Activated T-helper 2 cell treated with anti-CD3 and anti-CD28 coated beads, Interferon-gamma antibody, Interleukin-2, Interleukin-4, amounts not matched to agents 10 μg/mL and 5 μg/mL and 100 μg/mL, durations not matched to agents 14 hours and 24 hours and 36 hours (primary cell): ENCODE measurements around the gene HSD17B8. TPM values are rescaled to one million over a fixed set of nuclear protein-coding genes. Genes with fewer than 3 reads are reported as not detected.
A peak's percentile ranks its signal among the peaks of the same experiment; 100 is the strongest.

Experiments used
- DNase-seq: peaks from one replicate; pipeline ENCODE4 v3.0.0; 2021; ENCODE audit warnings: low spot score
- H3K27ac Mint-ChIP-seq: one replicate; pipeline ENCODE4 v1.8.0; 2021; ENCODE audit warnings: mixed read lengths
- H3K27me3 Mint-ChIP-seq: one replicate; pipeline ENCODE4 v1.8.0; 2021; ENCODE audit warnings: low read depth, mixed read lengths
- H3K36me3 Mint-ChIP-seq: one replicate; pipeline ENCODE4 v1.8.0; 2021; ENCODE audit warnings: low read depth, mixed read lengths
- H3K4me1 Mint-ChIP-seq: one replicate; pipeline ENCODE4 v1.8.0; 2021; ENCODE audit warnings: low read depth, mixed read lengths
- H3K4me3 Mint-ChIP-seq: one replicate; pipeline ENCODE4 v1.8.0; 2021; ENCODE audit warnings: low read depth, mild to moderate bottlenecking, moderate library complexity, mixed read lengths
- H3K9me3 Mint-ChIP-seq: one replicate; pipeline ENCODE4 v1.8.0; 2021; ENCODE audit warnings: mixed read lengths
- intact Hi-C: fragments of 100-400 bp; cut with micrococcal nuclease; formaldehyde crosslinking; loops from one replicate; pipeline ENCODE4 v1.15.1; 2023
- total RNA-seq: library from RNA; stranded (reverse); gene quantifications from 2 replicates; pipeline ENCODE4 v1.2.3, GENCODE V29; 2022

The HSD17B8 gene
- total RNA-seq, 1 donor from 2014 or later = 14.7 TPM

DNA sequence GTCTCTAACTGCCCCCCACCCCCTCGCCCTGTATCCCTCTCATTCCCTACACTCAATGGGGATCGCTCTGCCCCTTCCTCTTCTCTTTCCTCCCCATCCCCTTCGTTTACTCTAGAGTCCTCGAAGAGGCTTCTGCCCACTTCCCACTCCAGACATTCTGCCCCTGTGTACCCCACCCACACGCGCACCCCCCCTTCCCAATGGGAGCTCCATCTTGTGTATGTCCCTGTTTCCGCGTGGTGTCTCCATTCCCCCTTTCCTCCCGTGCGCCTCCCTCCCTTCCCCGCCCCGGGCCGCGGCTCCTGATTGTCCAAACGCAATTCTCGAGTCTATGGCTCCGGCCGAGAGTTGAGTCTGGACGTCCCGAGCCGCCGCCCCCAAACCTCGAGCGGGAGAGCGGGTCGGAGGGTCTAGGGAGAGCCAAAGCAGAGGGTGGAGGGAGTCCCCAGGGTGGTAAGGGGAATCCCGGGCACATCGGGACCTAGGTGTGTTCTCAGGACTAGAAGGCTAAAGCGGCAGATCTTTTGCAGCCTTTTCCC lies 3.2 kb downstream of the HSD17B8 start:
- peaks cover 7% of the 10 kb centered on the region for H3K27me3 Mint-ChIP-seq
- intact Hi-C loops = loop anchor here (5.0 to 10.0 kb wide), 2 partner anchors 185 to 363 kb away; partner anchors contain the start of genes KIFC1 and PSMB8
- peaks cover 49% of the 10 kb centered on the region for H3K4me1 Mint-ChIP-seq
- H3K4me3 Mint-ChIP-seq = peak overlapping the region; percentile 88
- H3K27ac Mint-ChIP-seq = peak overlapping the region; percentile 92
- H3K36me3 Mint-ChIP-seq = peaks cover 48% of the 10 kb centered on the region
- no peak for DNase-seq
- no peaks in the 10 kb centered on the region for H3K9me3 Mint-ChIP-seq

DNA sequence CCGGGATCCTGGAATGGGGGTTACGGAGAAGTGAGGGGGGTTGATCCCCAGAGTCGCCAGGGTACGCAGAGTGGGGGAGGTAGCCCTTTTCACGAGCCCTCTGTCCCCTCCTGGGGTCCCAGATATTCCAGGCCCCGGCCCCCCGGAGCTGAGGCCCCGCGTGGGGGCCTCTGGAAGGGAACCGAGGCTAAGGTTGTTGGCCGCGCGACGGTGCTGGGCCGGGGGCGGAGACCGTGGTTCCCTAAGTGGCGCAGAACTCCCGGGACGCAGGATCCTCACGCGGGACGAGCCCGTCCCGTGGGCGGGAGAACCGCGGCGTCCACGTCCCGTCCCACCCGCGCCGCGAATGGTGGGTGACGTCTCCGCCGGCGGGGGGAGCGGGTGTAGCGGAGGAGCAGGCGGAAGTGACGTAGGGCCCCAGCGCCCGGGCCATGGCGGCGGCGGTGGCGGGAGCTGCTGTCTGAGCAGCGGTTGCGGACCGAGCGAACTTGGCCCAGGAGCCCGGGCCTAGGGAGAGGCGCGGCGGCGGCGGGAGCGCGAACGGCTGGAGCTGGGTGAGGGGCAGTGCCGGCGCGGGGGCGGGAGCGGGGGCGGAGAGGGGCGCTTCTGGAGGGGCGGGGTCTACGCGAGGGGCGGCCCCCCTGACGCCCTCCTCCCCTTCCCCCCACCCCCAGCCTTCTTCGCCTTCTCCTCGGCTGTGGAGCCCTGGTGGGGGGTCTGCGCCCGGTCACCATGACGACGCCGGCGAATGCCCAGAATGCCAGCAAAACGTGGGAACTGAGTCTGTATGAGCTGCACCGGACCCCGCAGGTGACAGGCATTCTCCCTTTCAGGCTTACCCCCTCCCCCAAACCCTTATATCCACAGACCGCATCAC lies 3.9 kb downstream of the HSD17B8 start, which contains the start of gene RING1:
Gene RING1 (plus strand): TSS at position 410 of the 877 bp plus-strand sequence. CDS start 323 bp downstream, at position 733.
- peak within 1 kb of the TSS; percentile 88 for H3K4me3 Mint-ChIP-seq
- H3K4me1 Mint-ChIP-seq = peaks cover 48% of the 10 kb centered on the region
- peak; percentile 81 for DNase-seq
- H3K9me3 Mint-ChIP-seq = no peaks in the 10 kb centered on the region
- peaks cover 14% of the 10 kb centered on the region for H3K27me3 Mint-ChIP-seq
- peaks cover 47% of the 10 kb centered on the region for H3K36me3 Mint-ChIP-seq
- intact Hi-C loops = loop anchor here (5.0 to 10.0 kb wide), 2 partner anchors 184 to 364 kb away; partner anchors contain the start of genes KIFC1 and PSMB8
- peak within 1 kb of the TSS; percentile 92 for H3K27ac Mint-ChIP-seq

DNA sequence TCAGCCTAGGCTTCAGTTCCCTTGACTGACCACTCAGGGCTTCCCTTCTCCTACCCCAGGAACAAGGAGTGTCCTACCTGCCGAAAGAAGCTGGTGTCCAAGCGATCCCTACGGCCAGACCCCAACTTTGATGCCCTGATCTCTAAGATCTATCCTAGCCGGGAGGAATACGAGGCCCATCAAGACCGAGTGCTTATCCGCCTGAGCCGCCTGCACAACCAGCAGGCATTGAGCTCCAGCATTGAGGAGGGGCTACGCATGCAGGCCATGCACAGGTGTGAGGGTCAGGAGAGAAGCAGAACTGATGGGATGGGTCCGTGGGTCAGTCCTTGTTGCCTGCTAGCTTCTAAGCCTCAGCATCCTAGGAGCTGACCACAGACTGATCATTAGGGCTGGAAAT lies 5.4 kb downstream of the HSD17B8 start:
- no peak for DNase-seq

DNA sequence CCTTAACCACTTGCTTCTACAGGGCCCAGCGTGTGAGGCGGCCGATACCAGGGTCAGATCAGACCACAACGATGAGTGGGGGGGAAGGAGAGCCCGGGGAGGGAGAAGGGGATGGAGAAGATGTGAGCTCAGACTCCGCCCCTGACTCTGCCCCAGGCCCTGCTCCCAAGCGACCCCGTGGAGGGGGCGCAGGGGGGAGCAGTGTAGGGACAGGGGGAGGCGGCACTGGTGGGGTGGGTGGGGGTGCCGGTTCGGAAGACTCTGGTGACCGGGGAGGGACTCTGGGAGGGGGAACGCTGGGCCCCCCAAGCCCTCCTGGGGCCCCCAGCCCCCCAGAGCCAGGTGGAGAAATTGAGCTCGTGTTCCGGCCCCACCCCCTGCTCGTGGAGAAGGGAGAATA lies 6.7 kb downstream of the HSD17B8 start:
- no peaks in the 10 kb centered on the region for H3K9me3 Mint-ChIP-seq

More for the DNA sequence above, 5.4 kb downstream of the HSD17B8 start:
- Mint-ChIP-seq H3K27ac (no peak overlapping the region), H3K27me3 (peaks cover 27% of the 10 kb centered on the region), H3K9me3 (no peaks in the 10 kb centered on the region), H3K4me3 (peak overlapping the region; percentile 88), H3K36me3 (peaks cover 41% of the 10 kb centered on the region), H3K4me1 (peaks cover 47% of the 10 kb centered on the region)
- intact Hi-C loops = loop anchor here (5.0 to 10.0 kb wide), 2 partner anchors 182 to 365 kb away; partner anchors contain the start of genes KIFC1 and PSMB8

DNA sequence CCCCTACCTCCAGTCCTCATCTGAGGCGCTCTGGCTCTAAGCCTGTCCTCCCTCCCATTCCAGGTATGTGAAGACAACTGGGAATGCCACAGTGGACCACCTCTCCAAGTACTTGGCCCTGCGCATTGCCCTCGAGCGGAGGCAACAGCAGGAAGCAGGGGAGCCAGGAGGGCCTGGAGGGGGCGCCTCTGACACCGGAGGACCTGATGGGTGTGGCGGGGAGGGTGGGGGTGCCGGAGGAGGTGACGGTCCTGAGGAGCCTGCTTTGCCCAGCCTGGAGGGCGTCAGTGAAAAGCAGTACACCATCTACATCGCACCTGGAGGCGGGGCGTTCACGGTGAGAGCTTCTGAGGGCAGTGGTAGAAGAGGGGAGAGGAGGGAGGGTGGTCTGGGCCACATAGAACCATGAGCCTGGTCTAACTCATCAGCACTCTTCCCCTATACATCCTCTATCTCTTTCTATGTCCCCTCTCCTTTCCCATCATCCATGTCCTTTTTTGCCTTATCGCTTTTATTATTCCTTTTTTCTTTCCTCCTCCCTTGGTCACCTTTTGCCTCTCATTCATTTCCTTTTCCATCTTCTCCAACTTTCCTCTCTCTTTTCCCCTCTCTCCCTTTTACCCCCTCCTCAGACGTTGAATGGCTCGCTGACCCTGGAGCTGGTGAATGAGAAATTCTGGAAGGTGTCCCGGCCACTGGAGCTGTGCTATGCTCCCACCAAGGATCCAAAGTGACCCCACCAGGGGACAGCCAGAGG lies 7.4 kb downstream of the HSD17B8 start:
- no peak for DNase-seq
- no peak overlapping the region for H3K4me3 Mint-ChIP-seq

More for the DNA sequence above, 6.7 kb downstream of the HSD17B8 start:
- no peak overlapping the region for H3K27ac Mint-ChIP-seq
- H3K36me3 Mint-ChIP-seq = peaks cover 41% of the 10 kb centered on the region
- peaks cover 35% of the 10 kb centered on the region for H3K4me1 Mint-ChIP-seq
- no peak overlapping the region for H3K4me3 Mint-ChIP-seq
- intact Hi-C loops = no loop called here
- H3K27me3 Mint-ChIP-seq = peaks cover 30% of the 10 kb centered on the region
- DNase-seq = no peak

DNA sequence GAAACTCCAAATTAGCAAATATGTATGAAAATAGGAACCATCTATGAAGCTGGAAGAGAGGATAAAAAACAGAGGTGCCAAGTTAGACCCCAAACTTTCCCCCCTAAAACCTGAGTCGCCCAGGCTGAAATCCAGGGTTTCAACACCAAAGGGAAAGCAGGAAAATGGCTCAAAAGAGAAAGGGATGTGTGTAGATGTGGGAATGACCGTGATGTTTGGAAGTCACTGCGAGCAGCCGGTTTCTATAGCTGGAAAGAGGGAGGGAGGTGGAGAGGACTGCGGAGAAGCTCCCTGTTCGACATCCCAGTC lies 8.4 kb downstream of the HSD17B8 start:
- intact Hi-C loops = no loop called here
- Mint-ChIP-seq H3K4me1 (peaks cover 26% of the 10 kb centered on the region), H3K27ac (no peak overlapping the region), H3K4me3 (no peak overlapping the region), H3K9me3 (no peaks in the 10 kb centered on the region), H3K27me3 (peaks cover 31% of the 10 kb centered on the region), H3K36me3 (peaks cover 41% of the 10 kb centered on the region)
- no peak for DNase-seq

More for the DNA sequence above, 7.4 kb downstream of the HSD17B8 start:
- Mint-ChIP-seq H3K27ac (peak overlapping the region; percentile 4), H3K4me1 (peaks cover 29% of the 10 kb centered on the region), H3K27me3 (peaks cover 30% of the 10 kb centered on the region), H3K36me3 (peaks cover 41% of the 10 kb centered on the region), H3K9me3 (no peaks in the 10 kb centered on the region)
- intact Hi-C loops = no loop called here

DNA sequence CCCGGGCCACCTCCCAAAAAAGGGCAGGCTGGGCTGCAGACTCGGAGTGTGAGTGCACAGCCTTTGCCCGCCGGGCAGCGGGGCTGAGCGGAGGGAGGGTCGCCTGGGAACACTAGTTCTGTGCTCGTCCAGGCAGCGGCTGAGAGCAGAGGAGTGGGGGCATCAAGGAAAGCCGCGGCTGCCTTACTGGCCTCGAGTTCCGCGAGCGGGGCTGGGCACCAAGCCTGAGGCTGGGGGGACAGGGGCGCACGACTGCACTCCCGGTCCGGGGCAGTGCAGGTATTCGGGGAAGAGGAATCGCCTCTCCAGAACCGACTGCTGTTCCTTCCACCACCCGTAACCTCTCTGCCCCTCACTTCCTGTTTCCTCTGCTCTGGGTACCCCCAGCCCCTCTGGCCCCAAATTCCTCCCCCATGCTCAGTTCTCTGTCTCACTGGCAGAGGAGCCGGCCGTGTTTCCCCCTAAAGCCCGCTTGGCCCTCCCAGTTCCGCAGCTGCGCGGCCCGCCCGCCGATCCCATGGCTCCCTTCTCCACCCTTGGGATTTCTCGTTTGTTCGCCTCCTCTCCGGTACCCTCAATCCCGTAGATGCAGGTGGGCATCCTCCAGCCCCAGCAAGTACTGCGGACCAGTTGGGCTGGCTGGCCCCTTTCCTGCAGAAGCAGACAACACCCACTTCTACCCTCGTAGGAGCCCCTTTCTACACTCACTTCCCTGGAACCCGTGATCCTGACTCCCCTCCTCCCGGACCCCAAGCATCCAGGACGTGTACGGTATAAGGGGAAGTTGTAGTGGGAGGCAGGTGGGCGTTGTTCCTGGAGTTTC lies 8.9 kb downstream of the HSD17B8 start:
- intact Hi-C loops = no loop called here

DNA sequence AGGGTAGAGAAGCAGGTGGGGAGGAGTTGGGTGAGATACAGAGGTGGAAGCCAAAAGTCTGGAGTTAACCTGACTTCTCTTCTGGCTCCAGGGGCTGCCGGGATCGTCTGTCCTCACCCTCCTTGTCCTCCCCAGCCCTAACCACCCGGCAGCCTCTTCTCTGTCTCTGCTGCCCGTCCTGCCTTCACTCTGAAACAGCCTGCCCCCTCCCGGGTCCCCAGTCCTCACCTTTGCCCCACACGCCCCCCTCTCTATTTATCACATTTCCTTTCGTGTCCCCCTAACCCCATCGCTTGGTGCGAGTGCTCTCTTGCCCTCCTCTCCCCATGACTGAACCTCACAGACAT lies 9.5 kb downstream of the HSD17B8 start:
- Mint-ChIP-seq H3K27me3 (peaks cover 36% of the 10 kb centered on the region), H3K27ac (no peak overlapping the region), H3K36me3 (peaks cover 41% of the 10 kb centered on the region), H3K4me3 (no peak overlapping the region), H3K4me1 (peaks cover 24% of the 10 kb centered on the region), H3K9me3 (no peaks in the 10 kb centered on the region)
- intact Hi-C loops = no loop called here
- no peak for DNase-seq

More for the DNA sequence above, 8.9 kb downstream of the HSD17B8 start:
- Mint-ChIP-seq H3K4me3 (peak overlapping the region; percentile 34), H3K9me3 (no peaks in the 10 kb centered on the region), H3K36me3 (peaks cover 41% of the 10 kb centered on the region), H3K27me3 (peaks cover 35% of the 10 kb centered on the region), H3K27ac (no peak overlapping the region), H3K4me1 (peaks cover 26% of the 10 kb centered on the region)
- DNase-seq = no peak

DNA sequence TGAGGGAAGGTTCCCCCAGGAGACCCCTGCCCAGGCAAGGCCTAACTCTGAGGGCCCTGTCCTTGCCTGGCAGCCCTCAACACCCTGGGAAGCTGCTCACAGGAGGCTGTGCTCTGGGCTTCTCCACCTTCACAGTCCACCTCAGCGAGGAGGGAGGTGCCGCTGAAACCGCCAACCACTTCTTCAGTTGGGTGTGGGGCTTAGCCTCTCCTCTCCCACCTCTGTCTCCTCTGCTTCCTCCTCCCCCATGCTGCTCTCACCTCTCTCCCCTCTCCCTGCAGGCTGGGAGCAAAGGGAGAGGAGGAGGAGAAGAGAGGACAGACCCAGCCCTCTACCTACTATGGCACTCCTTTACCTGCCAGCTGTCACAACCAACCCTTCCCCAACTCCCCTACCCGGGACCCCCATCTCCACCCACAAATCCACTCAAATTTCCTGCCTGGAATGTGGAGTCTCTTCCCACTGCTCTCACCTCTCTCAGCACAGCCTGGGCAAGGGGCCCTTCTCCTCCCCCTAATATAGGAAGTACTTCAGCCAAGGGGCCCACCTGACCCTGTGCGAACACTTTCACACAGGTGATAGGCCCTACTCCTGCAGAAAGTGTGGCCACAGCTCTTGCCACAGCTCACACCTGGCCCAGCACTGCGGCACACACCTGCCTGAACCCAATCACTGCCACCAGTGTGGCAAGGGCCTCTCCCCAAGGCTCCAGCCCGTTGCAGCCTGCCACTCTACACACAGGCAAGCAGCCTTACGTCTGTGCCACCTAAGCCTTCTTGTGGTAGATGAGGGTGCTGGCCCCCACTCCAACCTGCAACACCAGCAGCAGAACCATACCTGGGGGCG lies 11.0 kb downstream of the HSD17B8 start:
- peaks cover 16% of the 10 kb centered on the region for H3K4me1 Mint-ChIP-seq
- H3K27me3 Mint-ChIP-seq = peaks cover 38% of the 10 kb centered on the region
- H3K9me3 Mint-ChIP-seq = no peaks in the 10 kb centered on the region
- peaks cover 28% of the 10 kb centered on the region for H3K36me3 Mint-ChIP-seq
- H3K4me3 Mint-ChIP-seq = no peak overlapping the region
- DNase-seq = no peak
- no peak overlapping the region for H3K27ac Mint-ChIP-seq
- intact Hi-C loops = no loop called here

DNA sequence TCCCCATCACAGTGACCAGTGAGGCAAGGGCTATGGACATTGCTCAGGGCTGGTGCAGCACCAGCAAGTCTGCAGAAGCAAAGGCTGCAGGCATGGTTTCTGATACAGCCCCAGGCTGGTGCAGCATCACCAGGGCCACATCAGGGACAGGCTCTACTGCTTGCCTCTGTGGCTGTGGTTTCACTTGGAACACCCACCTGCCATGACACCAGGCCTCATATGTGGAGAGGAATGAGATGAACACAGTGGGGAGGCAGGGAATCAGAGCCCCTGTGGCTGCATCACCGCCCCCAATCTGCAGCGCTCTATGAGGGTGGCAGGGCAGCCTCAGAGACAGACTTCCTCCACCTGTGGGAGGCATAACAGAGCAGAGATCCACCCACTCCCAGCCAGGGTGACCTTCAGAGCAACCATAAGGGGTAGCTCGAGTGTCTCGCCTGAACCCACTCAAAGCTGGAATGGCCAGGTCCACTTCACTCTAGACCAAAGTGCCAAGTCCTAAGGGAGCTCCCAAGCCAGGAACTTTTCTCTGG lies 11.7 kb downstream of the HSD17B8 start:
- Mint-ChIP-seq H3K4me3 (no peak overlapping the region), H3K4me1 (peaks cover 16% of the 10 kb centered on the region), H3K36me3 (peaks cover 22% of the 10 kb centered on the region), H3K9me3 (no peaks in the 10 kb centered on the region), H3K27ac (no peak overlapping the region), H3K27me3 (peaks cover 40% of the 10 kb centered on the region)
- intact Hi-C loops = no loop called here
- DNase-seq = no peak

DNA sequence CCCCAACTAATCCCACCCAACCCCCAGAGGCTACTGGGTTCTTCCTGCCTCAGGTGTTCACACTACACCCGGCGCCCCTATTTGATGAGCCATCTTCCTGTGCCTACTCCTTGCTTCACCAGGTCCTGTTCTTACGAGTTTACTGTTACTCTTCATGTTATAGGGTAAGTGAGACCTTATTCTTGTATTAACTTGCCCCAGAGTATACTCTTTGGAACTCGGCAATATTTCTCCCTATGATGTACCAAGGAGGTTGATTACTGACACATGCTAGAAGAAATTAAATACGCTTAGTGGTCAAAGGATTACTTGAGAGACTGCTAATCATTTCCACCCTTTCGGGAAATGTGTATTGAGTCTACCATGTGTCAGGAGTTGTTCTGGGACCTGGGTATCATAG lies 12.8 kb downstream of the HSD17B8 start:
- H3K9me3 Mint-ChIP-seq = no peaks in the 10 kb centered on the region
- no peak for DNase-seq
- intact Hi-C loops = no loop called here
- H3K27me3 Mint-ChIP-seq = peaks cover 45% of the 10 kb centered on the region
- H3K4me1 Mint-ChIP-seq = peaks cover 16% of the 10 kb centered on the region
- H3K27ac Mint-ChIP-seq = no peak overlapping the region
- no peak overlapping the region for H3K4me3 Mint-ChIP-seq
- peaks cover 13% of the 10 kb centered on the region for H3K36me3 Mint-ChIP-seq
